ENCODE data around the gene AKNA.

AKNA gene

GRCh38 chr9:114396558-114397218 is 8.9 kb upstream of the AKNA start:
- Histone ChIP-seq H3K9me3 (no peaks in the 10 kb centered on the region), H3K4me1 (no peaks in the 10 kb centered on the region), H3K4me3 (ENCODE audit: low read depth, low read length) (peak overlapping the region; percentile 65), H3K36me3 (no peaks in the 10 kb centered on the region), H3K27me3 (no peaks in the 10 kb centered on the region)
- no peak for DNase-seq
- TF ChIP-seq CTCF (IDR thresholded peaks at IDR 0.05; ENCODE audit: low read depth, low read length) = no peak

GRCh38 chr9:114395768-114396167 is 8.0 kb upstream of the AKNA start:
- H3K4me3 ChIP-seq (ENCODE audit: low read depth, low read length) = no peak overlapping the region
- H3K36me3 ChIP-seq = no peaks in the 10 kb centered on the region
- H3K9me3 ChIP-seq = no peaks in the 10 kb centered on the region
- H3K27me3 ChIP-seq = no peaks in the 10 kb centered on the region
- TF ChIP-seq CTCF (IDR thresholded peaks at IDR 0.05; ENCODE audit: low read depth, low read length) = no peak
- H3K4me1 ChIP-seq = no peaks in the 10 kb centered on the region
- no peak for DNase-seq

- Histone ChIP-seq H3K4me1 (no peaks in the 10 kb centered on the region), H3K9me3 (no peaks in the 10 kb centered on the region), H3K36me3 (no peaks in the 10 kb centered on the region), H3K4me3 (ENCODE audit: low read depth, low read length) (no peak overlapping the region), H3K27me3 (no peaks in the 10 kb centered on the region)
- TF ChIP-seq CTCF (IDR thresholded peaks at IDR 0.05; ENCODE audit: low read depth, low read length) = no peak
- DNase-seq = no peak
Measured at GRCh38 chr9:114395334-114395617, 7.5 kb upstream of the AKNA start.

GRCh38 chr9:114394523-114395333 is 6.9 kb upstream of the AKNA start:
- H3K4me1 ChIP-seq = no peaks in the 10 kb centered on the region
- no peak for TF ChIP-seq CTCF (IDR thresholded peaks at IDR 0.05; ENCODE audit: low read depth, low read length)

GRCh38 chr9:114392749-114393112 is 4.9 kb upstream of the AKNA start:
- DNase-seq = no peak
- H3K4me1 ChIP-seq = no peaks in the 10 kb centered on the region
- no peak overlapping the region for H3K4me3 ChIP-seq (ENCODE audit: low read depth, low read length)
- no peak for TF ChIP-seq CTCF (IDR thresholded peaks at IDR 0.05; ENCODE audit: low read depth, low read length)
- no peaks in the 10 kb centered on the region for H3K27me3 ChIP-seq
- H3K36me3 ChIP-seq = no peaks in the 10 kb centered on the region
- H3K9me3 ChIP-seq = no peaks in the 10 kb centered on the region

More at GRCh38 chr9:114394523-114395333, 6.9 kb upstream of the AKNA start:
- Histone ChIP-seq H3K9me3 (no peaks in the 10 kb centered on the region), H3K4me3 (ENCODE audit: low read depth, low read length) (no peak overlapping the region), H3K36me3 (no peaks in the 10 kb centered on the region), H3K27me3 (no peaks in the 10 kb centered on the region)
- DNase-seq = no peak

- no peak overlapping the region for H3K4me3 ChIP-seq (ENCODE audit: low read depth, low read length)
- TF ChIP-seq CTCF (IDR thresholded peaks at IDR 0.05; ENCODE audit: low read depth, low read length) = no peak
- no peaks in the 10 kb centered on the region for H3K27me3 ChIP-seq
- H3K36me3 ChIP-seq = no peaks in the 10 kb centered on the region
- H3K4me1 ChIP-seq = no peaks in the 10 kb centered on the region
- no peaks in the 10 kb centered on the region for H3K9me3 ChIP-seq
- no peak for DNase-seq
Measured at GRCh38 chr9:114390952-114391351, 3.2 kb upstream of the AKNA start.

Measured in BE2C (cell line).